Motor neuron (in vitro differentiated cells): Measurements from ENCODE around the gene ZIC4. TPM values are rescaled to one million over a fixed set of nuclear protein-coding genes. Genes with fewer than 3 reads are reported as not detected.

Experiments used
- ATAC-seq, 8 experiments: fragments of 200-7000 bp; cut with Tn5 transposase; replicated peaks in 6 of 8; 2 replicates each; pipeline ENCODE4 v1.8.0; 2021; ENCODE audit warnings: mild to moderate bottlenecking in 8 of 8, moderate library complexity in 8 of 8
- H3K27ac ChIP-seq, 2 donors: fragments of 250-450 bp; sonication (Bioruptor Pico); 2 replicates each; pipeline ENCODE4 v1.9.0; 2021; ENCODE audit warnings: antibody characterized with exemption in 2 of 2, mild to moderate bottlenecking in 2 of 2, moderate library complexity in 1 of 2
- H3K4me1 ChIP-seq, 2 donors: fragments of 250-450 bp; sonication (Bioruptor Pico); replicated peaks in 1 of 2; 2 replicates each; pipeline ENCODE4 v1.6.1; 2021; ENCODE audit warnings: antibody characterized with exemption in 2 of 2, mild to moderate bottlenecking in 2 of 2, moderate library complexity in 1 of 2
- H3K4me3 ChIP-seq, 5 donors: fragments of 250-450 bp; sonication (Bioruptor Pico); 2 replicates each; pipeline ENCODE4 v1.9.0; 2021; ENCODE audit warnings: antibody characterized with exemption in 5 of 5, mild to moderate bottlenecking in 5 of 5, moderate library complexity in 4 of 5
- WGBS, 10 experiments: fragments of 450-650 bp; shearing (Covaris generic); methylation state at CpG; one replicate each; pipeline ENCODE4 v1.0.0; 2022; 5-methylcytosine and 5-hydroxymethylcytosine counted together
- in situ Hi-C, 9 experiments: fragments of 400-800 bp; cut with MboI; loops; one replicate each; pipeline ENCODE4 v1.15.0; 2021; ENCODE audit warnings: low sequenced_read_pairs in 9 of 9, low pct_unique_long_range_greater_than_20kb in 2 of 9; ENCODE audit not compliant: unreplicated experiment in 9 of 9
- total RNA-seq, 8 experiments: library from RNA; unstranded; fragments of 300-600 nt; gene quantifications; 2 replicates each; pipeline versions ENCODE4 v1.2.3 to v1.2.4, GENCODE V29; 2022

The ZIC4 gene
- total RNA-seq, 8 experiments from 2014 or later = 0.05 to 12.1 (median 4.0) TPM

- Histone ChIP-seq H3K27ac (no peak overlapping the region), H3K4me3 (no peak overlapping the region), H3K4me1 (peaks cover 0 to 9% of the 10 kb centered on the region in 2 donors)
- ATAC-seq = no peak
- 0 to 86% (median 29%) methylated on average over 1 to 6 of the region's 6 CpGs for WGBS, 10 experiments
- in situ Hi-C loops = loop anchor here in 1 of 9 experiments (25.0 kb wide), 2 partner anchors 244 to 569 kb away; no protein-coding TSS in a partner anchor
Measured at GRCh38 chr3:147381596-147381995, 24.7 kb downstream of the ZIC4 start.

GRCh38 chr3:147380977-147381376, 25.4 kb downstream of the ZIC4 start:
- ATAC-seq = no peak
- Histone ChIP-seq H3K4me1 (peaks cover 0 to 9% of the 10 kb centered on the region in 2 donors), H3K4me3 (no peak overlapping the region), H3K27ac (no peak overlapping the region)
- WGBS, 10 experiments = 40 to 100% (median 67%) methylated on average over 1 to 3 of the region's 3 CpGs; no CpG with 5 or more reads in 5 of the 10 experiments
- in situ Hi-C loops = loop anchor here in 1 of 9 experiments (25.0 kb wide), 2 partner anchors 244 to 569 kb away; no protein-coding TSS in a partner anchor

- WGBS, 10 experiments = 20 to 100% (median 37%) methylated on average over 1 to 11 of the region's 26 CpGs; no CpG with 5 or more reads in 2 of the 10 experiments
- H3K4me1 ChIP-seq = peaks cover 0 to 9% of the 10 kb centered on the region in 2 donors
- ATAC-seq = no peak
- H3K27ac ChIP-seq = no peak overlapping the region
- H3K4me3 ChIP-seq = no peak overlapping the region
- in situ Hi-C loops = loop anchor here in 1 of 9 experiments (25.0 kb wide), 2 partner anchors 243 to 568 kb away; no protein-coding TSS in a partner anchor
Measured at GRCh38 chr3:147380387-147380951, 25.9 kb downstream of the ZIC4 start.

- WGBS, 10 experiments = 0 to 80% (median 61%) methylated on average over 1 to 9 of the region's 10 CpGs; no CpG with 5 or more reads in 3 of the 10 experiments
- peaks cover 0 to 9% of the 10 kb centered on the region in 2 donors for H3K4me1 ChIP-seq
- no peak overlapping the region for H3K4me3 ChIP-seq
- in situ Hi-C loops = loop anchor here in 1 of 9 experiments (25.0 kb wide), 2 partner anchors 242 to 567 kb away; no protein-coding TSS in a partner anchor
- ATAC-seq = no peak
- H3K27ac ChIP-seq = no peak overlapping the region
Measured at GRCh38 chr3:147379651-147380050, 26.7 kb downstream of the ZIC4 start.

- Histone ChIP-seq H3K4me3 (no peak overlapping the region), H3K27ac (no peak overlapping the region), H3K4me1 (peaks cover 0 to 9% of the 10 kb centered on the region in 2 donors)
- ATAC-seq = peak in 2 of 8 experiments; percentile 21 to 71
- in situ Hi-C loops = loop anchor here in 1 of 9 experiments (25.0 kb wide), 2 partner anchors 240 to 565 kb away; no protein-coding TSS in a partner anchor
- WGBS, 10 experiments = 0 to 65% (median 8%) methylated on average over 3 to 19 of the region's 30 CpGs; no CpG with 5 or more reads in 1 of the 10 experiments
Measured at GRCh38 chr3:147377412-147378367, 28.7 kb downstream of the ZIC4 start.

GRCh38 chr3:147373301-147373700, 33.0 kb downstream of the ZIC4 start:
- ATAC-seq = no peak
- in situ Hi-C loops = no loop called here
- no peak overlapping the region for H3K4me3 ChIP-seq
- WGBS, 10 experiments = 0 to 43% (median 26%) methylated on average over 1 to 6 of the region's 6 CpGs; no CpG with 5 or more reads in 1 of the 10 experiments
- H3K4me1 ChIP-seq = peaks cover 0 to 8% of the 10 kb centered on the region in 2 donors
- no peak overlapping the region for H3K27ac ChIP-seq

GRCh38 chr3:147372525-147373027, 33.8 kb downstream of the ZIC4 start:
- no peak overlapping the region for H3K4me3 ChIP-seq
- 4 to 42% (median 13%) methylated on average over 1 to 10 of the region's 17 CpGs; no CpG with 5 or more reads in 3 of the 10 experiments for WGBS, 10 experiments
- H3K27ac ChIP-seq = no peak overlapping the region
- in situ Hi-C loops = no loop called here
- H3K4me1 ChIP-seq = peaks cover 0 to under 1% of the 10 kb centered on the region in 2 donors
- no peak for ATAC-seq

GRCh38 chr3:147371771-147372340, 34.5 kb downstream of the ZIC4 start:
- in situ Hi-C loops = no loop called here
- 0 to 40% (median 25%) methylated on average over 1 to 4 of the region's 7 CpGs; no CpG with 5 or more reads in 4 of the 10 experiments for WGBS, 10 experiments
- no peak overlapping the region for H3K27ac ChIP-seq
- no peak overlapping the region for H3K4me3 ChIP-seq
- no peaks in the 10 kb centered on the region for H3K4me1 ChIP-seq
- ATAC-seq = no peak

GRCh38 chr3:147371140-147371539, 35.2 kb downstream of the ZIC4 start:
- WGBS, 10 experiments = 0 to 23% (median 12%) methylated on average over 1 to 12 of the region's 12 CpGs
- in situ Hi-C loops = no loop called here
- Histone ChIP-seq H3K27ac (no peak overlapping the region), H3K4me1 (no peaks in the 10 kb centered on the region), H3K4me3 (no peak overlapping the region)
- ATAC-seq = no peak

- ATAC-seq = no peak
- H3K4me1 ChIP-seq = no peaks in the 10 kb centered on the region
- no peak overlapping the region for H3K27ac ChIP-seq
- WGBS, 10 experiments = 2 to 27% (median 6%) methylated on average over 4 to 19 of the region's 19 CpGs; no CpG with 5 or more reads in 1 of the 10 experiments
- no peak overlapping the region for H3K4me3 ChIP-seq
- in situ Hi-C loops = no loop called here
Measured at GRCh38 chr3:147370349-147370748, 36.0 kb downstream of the ZIC4 start.

- Histone ChIP-seq H3K4me3 (no peak overlapping the region), H3K27ac (no peak overlapping the region), H3K4me1 (no peaks in the 10 kb centered on the region)
- 0 to 33% (median 3%) methylated on average over 1 to 17 of the region's 18 CpGs for WGBS, 10 experiments
- ATAC-seq = peak in 1 of 8 experiments; percentile 68
- in situ Hi-C loops = no loop called here
Measured at GRCh38 chr3:147369661-147370123, 36.7 kb downstream of the ZIC4 start.

GRCh38 chr3:147369231-147369630, 37.1 kb downstream of the ZIC4 start:
- Histone ChIP-seq H3K4me3 (no peak overlapping the region), H3K4me1 (no peaks in the 10 kb centered on the region), H3K27ac (no peak overlapping the region)
- 0 to 33% (median 1%) methylated on average over 1 to 13 of the region's 13 CpGs; no CpG with 5 or more reads in 1 of the 10 experiments for WGBS, 10 experiments
- ATAC-seq = no peak
- in situ Hi-C loops = no loop called here
